RCC 7860 (cell line): ENCODE data around the gene KCNK17.

ENCODE experiments used
- DNase-seq: peaks from one replicate; pipeline ENCODE4 v3.0.0-alpha.2; 2015; ENCODE audit warnings: low spot score
- FAIRE-seq: peaks from 2 replicates; lab custom pipeline; 2012; peaks lifted over from hg19 to GRCh38; lab: Jason Lieb, UNC

The KCNK17 gene

DNA sequence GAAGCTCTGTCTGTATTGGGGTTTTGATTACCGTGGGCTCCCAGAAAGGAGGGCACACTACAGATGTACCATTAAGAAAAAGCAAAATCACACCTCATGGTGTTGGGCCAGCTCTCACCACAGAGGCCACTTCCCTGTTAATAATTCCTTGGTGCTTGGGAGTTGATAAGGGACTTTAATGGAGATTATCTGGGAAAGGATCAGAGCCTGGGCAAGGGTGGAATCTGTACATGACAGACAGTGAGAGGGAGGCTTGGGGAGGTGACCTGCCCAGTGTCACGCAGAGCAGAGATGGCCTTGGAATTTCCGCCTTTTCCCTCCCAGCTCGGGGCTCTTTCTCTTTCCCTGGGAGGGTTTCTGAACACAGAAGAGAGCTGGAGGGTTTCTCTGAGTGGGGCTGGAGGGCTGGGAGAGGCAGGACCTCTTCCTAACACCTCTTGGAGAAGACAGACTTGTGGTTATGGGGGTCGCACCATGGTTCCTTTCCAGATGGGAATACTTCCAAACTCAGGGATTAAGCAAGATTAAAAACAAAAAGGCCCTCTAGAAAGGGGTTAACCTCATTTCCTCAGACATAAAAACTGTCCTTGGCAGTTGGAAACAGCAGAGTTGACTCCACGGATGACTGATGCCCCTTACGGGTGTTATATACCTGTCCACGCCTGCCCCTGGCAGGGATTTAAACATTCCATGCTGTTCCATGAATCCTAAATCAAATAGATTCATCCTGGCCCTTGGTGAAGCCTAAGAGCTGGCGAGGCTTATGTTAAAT, 25.1 kb upstream of the KCNK17 start:
- no peak for DNase-seq

GRCh38 chr6:39338397-39338796, 24.2 kb upstream of the KCNK17 start:
- no peak for FAIRE-seq
- no peak for DNase-seq

More for the DNA sequence above, 25.1 kb upstream of the KCNK17 start:
- no peak for FAIRE-seq

DNA sequence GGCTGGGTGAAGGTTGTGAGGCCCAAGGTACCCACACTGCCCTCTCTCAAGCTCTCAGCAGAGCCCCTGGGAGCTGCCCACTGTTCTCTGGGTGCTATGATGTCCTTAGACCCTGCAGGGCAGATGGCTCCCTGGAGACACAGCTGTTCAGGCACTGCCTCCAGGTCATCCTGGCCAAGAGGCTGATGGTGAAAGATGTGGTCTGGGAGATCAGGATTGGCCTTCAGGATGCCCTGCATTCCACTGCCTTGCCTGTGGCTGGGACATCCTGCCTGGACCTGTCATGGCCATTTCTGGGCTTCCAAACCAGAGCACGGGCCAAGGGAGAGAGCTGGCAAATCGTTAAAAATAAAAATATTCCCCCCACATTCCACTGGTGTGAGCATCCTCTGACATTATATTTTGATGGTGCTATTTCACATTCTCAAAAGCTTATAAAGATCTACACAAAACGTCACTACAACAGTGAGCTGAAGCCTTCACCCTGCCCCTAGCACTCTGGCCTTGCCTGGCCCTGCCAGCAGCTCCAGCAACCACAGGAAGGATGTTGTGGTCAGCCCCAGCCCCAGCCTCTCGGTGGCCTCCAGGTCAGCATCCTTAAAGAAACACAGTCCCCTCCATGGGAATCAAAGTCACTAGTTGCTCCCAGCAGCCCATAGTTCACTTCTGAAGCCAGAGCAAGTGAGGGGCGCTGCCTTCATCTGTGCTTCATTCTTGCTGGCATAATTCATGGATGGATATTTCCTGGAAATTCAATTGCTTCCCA, 21.7 kb upstream of the KCNK17 start:
- no peak for DNase-seq
- no peak for FAIRE-seq

GRCh38 chr6:39333644-39334438, 19.6 kb upstream of the KCNK17 start:
- FAIRE-seq: no peak
- DNase-seq: no peak

DNA sequence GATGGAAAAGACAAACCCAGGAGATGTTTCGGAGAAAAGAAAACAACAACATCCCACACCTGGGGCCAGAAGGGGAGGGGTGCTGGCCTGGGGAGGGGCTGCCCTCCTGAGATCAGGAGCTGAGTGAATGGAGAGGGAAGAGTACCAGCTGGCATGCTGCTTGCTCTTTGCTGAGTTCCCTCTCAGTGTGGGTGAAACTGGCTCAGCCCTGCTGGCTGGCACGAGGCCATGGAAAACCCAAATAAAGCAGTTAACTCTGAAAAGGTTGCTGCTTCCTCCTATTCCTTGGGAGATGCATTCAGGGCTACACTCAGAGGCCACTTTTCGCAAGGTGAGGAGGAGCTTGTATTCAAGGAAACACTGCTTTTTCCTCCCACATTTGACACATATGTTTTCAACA, 16.3 kb upstream of the KCNK17 start:
- DNase-seq (no peak), FAIRE-seq (no peak)

- FAIRE-seq: no peak
- no peak for DNase-seq
Observed at GRCh38 chr6:39330057-39330456, 15.8 kb upstream of the KCNK17 start.

GRCh38 chr6:39328066-39328465, 13.8 kb upstream of the KCNK17 start:
- FAIRE-seq: no peak
- DNase-seq: no peak

DNA sequence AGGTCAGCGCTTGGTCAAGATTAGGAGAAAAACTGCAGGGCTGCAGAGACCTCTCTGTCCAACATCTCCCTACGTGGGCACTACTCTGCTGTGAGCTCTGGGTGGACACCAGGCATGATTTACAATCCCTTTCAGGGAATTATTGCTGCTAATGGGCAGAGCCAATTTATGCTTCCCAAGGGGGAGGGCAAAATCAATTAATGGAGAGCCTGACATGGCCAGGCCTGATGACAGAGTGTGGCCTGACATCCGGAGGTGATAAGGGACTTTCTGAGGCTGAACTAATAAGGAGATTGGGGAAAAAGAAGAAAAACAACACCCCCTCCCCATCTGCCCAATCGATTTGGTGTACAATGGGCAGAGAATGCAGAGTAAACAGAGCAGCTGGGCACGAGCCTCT, 13.3 kb upstream of the KCNK17 start:
- FAIRE-seq (no peak), DNase-seq (no peak)

DNA sequence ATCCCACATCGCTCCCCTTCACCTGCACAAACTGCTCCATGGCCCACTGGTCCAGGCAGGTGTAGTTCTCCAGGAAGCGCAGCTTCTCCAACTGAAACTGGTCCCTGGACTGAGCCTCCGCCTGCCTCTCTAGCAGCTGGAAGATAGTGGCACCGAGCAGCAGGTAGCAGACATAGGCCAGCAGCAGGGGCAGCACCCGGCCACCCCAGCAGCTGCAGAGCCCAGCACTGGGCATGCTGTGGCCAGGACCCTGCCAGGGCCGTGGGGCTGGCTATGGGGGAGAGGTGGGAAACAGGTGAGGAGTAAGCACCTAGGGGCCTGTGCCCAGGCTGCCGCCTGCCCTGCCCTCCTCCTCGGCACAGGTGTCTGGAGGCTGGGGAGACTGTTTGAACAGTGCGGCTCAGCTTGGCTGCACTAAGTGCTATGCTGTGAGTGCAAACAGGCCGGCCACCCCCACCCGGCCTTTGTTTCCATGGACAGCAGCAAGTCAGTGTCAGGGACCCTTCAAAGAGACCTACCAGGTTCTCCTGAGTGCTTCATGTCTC, 8.2 kb upstream of the KCNK17 start, which contains the start of gene KCNK16:
Gene KCNK16, minus strand, starts transcription at position 397 of the 545 bp plus-strand sequence. Its CDS starts 162 bp downstream, at position 235.
- DNase-seq (no peak), FAIRE-seq (no peak)

- no peak for FAIRE-seq
- DNase-seq: no peak
Observed at GRCh38 chr6:39321761-39322160, 7.5 kb upstream of the KCNK17 start.

DNA sequence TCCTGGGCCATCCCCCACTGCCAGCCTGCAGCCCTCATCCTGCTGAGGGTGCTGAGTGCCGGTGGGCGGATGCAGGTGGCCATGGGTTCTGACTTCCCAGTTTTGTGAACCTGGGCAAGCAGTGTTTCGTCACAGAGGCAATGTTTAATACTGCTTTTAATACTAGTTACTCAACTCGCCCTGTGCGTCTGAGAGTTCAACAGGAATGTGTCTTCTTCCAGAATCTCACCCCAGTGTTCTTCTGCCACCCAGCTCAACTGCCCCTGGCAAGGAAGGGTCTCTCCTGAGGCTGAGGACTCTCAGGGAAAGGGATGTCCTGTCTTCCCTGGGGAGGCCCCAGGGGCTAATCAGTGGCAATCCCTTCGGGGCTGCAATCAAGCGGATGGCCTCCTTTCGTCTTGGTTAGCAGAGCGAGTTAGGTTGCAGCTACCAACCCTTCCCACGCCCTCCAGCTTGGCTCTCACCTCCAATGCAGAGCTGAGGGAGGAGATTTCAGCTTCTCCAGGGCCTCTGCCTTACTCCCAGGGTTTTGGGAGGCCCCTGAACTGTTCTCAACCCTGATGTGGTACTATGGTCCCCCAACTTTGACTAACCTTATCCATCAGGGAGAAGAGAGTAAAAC, 6.3 kb upstream of the KCNK17 start:
- FAIRE-seq (no peak), DNase-seq (no peak)

DNA sequence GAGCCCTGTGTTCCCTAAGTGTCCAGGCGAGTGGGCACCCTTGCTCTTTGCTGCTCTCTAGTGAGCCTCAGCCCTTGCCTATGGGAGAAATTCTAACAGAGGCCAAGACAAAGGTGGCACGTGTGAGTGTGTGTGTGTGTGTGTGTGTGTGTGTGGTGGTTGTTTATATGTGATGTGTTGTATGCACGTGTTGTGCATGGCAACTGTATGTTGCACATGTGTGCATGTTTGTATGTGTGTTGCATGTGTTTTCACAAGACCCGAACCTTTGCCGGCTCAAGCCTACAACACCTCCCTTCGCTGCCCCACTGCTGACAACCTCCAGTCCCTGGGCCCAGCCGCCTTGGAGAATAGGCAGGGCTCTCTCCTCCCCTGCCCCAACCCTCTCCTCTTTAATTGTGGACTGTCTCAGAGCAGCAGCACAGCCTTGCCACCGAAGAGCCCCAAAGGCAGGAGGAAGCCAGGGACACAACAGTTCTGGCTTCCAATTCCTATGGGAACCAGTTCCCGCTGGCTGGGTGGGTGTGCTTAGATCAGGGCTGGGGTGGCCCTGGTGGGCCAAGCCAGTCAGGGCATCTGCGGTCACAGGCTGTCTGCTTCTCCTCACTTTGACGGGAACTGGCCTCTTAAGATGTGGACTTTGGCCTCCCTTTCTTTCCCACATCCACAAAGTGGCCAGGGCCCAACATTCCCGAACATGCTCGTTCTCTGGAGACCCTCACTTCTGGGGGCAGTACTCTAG, 5.6 kb upstream of the KCNK17 start:
- DNase-seq (no peak), FAIRE-seq (no peak)

DNA sequence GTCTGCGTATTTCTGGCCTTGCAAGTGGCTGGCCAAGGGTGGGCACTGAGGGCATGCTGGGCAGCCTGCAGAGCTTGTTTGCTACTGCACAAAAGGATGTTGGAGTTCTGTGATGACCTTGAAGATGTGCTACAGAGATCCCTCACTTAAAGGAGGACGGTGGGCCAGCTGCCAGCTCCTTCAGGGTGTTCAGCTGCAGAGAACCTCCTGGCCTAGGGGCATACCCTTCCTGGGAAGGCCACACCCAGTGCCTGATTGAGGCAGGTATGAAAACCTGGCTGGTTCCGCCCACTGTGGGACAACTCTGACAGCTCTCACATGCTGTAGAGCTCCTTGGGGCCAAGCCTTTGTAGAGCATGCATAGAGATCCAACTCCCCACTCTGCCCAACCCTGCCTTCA, 3.0 kb upstream of the KCNK17 start:
- FAIRE-seq (no peak), DNase-seq (no peak)

DNA sequence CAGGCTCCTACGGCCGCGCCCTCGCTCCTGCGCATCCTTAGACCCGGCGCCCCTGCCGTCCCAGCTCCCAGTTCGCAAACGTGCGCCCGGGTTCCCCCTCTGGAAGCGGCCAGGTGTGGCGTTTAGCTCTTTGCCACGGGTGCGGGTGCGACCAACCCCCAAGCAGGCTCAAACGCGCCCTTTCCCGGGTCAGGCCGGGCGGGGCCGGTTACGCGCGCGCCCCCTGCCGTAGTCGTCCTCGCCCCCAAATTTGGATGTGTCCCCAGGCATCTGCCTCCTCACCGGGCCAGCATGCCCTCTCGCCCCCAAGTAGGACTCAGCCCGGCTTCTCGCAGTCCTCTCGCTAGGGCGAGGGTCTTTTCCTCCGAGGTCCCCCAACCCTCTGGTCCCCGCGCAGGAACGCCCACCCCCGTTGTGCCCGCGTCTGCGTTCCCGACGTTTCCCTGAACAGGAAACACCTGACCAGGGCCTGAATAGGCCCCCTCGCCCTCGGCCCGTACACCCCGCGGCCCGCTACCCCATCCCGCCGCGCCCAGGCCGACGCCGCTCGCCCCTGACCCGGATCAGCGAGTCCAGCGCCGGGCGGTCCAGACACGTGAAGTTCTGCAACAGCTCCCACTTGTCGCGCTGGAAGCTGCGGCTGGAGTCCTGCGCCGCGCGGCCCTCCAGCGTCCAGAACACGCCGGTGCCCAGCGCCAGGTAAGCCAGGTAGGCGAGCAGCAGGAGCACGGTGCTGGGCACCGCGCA, 520 bp downstream of the KCNK17 start:
- FAIRE-seq (no peak), DNase-seq (no peak)

GRCh38 chr6:39312912-39313525, 1.2 kb downstream of the KCNK17 start:
- DNase-seq (no peak), FAIRE-seq (no peak)

DNA sequence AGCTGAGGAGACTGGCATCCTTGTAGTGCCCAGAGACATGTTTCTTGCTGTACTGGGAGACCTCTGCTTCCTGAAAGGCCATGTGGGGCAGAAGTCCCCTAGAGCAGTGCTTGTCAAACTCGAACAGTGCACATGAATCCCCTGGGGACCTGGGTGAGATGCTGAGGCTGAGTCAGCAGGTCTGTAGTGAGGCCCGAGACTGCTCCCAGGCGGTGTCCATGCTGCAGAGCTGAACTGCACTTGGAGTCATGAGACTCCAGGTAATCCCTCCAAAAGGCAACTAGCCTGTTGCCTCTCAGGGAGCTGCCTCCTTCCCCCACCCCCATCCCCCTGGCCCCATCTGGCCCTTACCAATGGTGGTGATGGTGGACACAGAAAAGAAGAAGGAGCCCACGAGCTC, 3.7 kb downstream of the KCNK17 start:
- DNase-seq: no peak
- FAIRE-seq: no peak

DNA sequence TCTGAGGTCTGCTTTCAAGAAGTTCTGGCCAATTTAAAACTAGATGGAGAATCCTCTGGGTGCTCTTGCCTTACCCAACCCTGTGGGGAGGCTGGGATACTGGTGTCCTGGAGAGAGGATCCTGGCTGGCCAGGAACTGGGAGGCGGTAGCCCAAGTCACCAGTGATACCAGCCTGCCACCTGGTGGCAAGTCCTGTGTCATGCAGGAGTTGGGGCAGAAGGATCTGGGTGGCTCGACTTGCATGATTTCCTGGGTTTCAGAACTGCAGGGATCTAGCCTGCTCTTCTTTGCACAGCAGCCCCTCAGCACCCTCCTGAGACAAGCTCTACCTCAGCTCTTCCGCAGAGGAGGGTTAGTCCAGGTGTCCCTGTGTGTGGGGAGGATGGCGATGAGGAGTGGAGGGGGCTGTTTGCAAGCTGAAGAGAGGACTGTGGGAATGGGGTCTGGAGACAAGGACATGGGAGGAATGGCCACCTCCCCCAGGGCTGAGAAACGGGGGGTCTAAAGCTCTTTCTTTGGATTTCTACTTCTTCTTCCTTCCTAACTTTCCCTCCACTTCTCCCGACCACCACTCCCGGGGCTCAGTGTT, 4.2 kb downstream of the KCNK17 start:
- FAIRE-seq (no peak), DNase-seq (peak; percentile 13)

DNA sequence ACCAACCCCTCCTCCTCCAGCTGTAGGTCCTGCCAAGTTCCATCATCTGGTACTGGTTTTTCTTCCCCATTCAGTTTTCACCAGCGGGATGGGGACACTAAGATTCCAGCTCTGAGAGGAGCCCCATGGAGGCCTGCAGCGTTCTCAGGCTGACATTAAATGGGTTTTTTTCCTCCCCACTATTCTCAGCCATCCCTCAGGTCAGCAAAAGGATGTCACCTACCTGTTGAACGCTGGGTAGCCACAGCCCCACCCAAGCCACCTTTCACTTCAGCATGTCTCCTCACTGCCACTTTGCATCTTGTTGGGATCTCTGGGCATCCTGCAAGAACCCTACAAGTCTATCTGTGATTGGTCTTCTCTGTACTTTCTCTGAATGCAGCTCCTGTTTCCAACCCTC, 6.8 kb downstream of the KCNK17 start:
- no peak for FAIRE-seq

More for the DNA sequence above, 6.8 kb downstream of the KCNK17 start:
- DNase-seq: no peak
